ENCODE data around the gene PTBP2.

- no peak for TF ChIP-seq CTCF (IDR thresholded peaks at IDR 0.05)
- no peak for TF ChIP-seq POLR2A (IDR thresholded peaks at IDR 0.05)
- TF ChIP-seq EP300 (IDR thresholded peaks at IDR 0.05) = peak in 1 of 2 donors; percentile 16
Measured at GRCh38 chr1:96722161-96722922, 758 bp downstream of the PTBP2 start.
